Measurements from ENCODE around the gene HES2. TPM values are rescaled to one million over a fixed set of nuclear protein-coding genes. Genes with fewer than 3 reads are reported as not detected.
A peak's percentile ranks its signal among the peaks of the same experiment; 100 is the strongest.
"Not testable (repeated sequence)": the region's sequence is repeated elsewhere in the genome, so short reads cannot be mapped to it uniquely, and the experiment has no call there.

The HES2 gene
- total and polyA plus RNA-seq, 2 donors (not counting 1 experiment from before 2014, with no cell fraction given): 0.50 TPM; not detected in 1

DNA sequence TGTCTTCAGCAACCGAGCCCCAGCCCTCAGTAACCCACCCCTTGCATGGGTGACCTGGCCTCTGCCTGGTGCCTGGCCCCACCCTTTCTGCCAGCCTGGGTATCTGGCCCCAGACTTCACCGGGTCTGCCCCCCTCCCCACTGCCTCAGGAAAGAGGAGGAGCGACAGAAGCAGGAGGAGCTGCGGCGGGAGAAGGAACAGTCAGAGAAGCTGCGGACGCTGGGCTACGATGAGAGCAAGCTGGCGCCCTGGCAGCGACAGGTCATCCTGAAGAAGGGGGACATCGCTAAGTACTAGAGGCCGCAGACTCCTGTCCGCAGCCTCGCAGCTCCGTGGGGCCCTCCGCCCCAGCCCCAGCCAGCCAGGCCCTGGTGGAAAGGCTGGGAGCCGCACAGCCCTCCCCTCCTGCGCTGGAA lies 40.1 kb upstream of the HES2 start:
- H3K4me1 ChIP-seq (ENCODE audit: control insufficient read depth, extremely low read depth, insufficient read depth, low read length): no peaks in the 10 kb centered on the region
- H3K9ac ChIP-seq (ENCODE audit: insufficient read depth, low read length): no peak overlapping the region
- no peak for DNase-seq (ENCODE audit: low read depth in 2 of 2)
- TF ChIP-seq EZH2 (IDR thresholded peaks at IDR 0.05; ENCODE audit: low read length, missing control alignments): peak; percentile 76
- TF ChIP-seq, protein P1, sequence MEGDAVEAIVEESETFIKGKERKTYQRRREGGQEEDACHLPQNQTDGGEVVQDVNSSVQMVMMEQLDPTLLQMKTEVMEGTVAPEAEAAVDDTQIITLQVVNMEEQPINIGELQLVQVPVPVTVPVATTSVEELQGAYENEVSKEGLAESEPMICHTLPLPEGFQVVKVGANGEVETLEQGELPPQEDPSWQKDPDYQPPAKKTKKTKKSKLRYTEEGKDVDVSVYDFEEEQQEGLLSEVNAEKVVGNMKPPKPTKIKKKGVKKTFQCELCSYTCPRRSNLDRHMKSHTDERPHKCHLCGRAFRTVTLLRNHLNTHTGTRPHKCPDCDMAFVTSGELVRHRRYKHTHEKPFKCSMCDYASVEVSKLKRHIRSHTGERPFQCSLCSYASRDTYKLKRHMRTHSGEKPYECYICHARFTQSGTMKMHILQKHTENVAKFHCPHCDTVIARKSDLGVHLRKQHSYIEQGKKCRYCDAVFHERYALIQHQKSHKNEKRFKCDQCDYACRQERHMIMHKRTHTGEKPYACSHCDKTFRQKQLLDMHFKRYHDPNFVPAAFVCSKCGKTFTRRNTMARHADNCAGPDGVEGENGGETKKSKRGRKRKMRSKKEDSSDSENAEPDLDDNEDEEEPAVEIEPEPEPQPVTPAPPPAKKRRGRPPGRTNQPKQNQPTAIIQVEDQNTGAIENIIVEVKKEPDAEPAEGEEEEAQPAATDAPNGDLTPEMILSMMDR (conservative IDR thresholded peaks at IDR 0.05 in 1 of 2, IDR thresholded peaks at IDR 0.05 in 1 of 2; ENCODE audit: low read depth in 1 of 2, low read length in 2 of 2): no peak
- H3K79me2 ChIP-seq (ENCODE audit: control insufficient read depth, insufficient read depth, low read length): no peaks in the 10 kb centered on the region
- peaks cover 22% of the 10 kb centered on the region for H3K27me3 ChIP-seq (ENCODE audit: control insufficient read depth, insufficient read depth, low read length)
- H3K9me3 ChIP-seq (ENCODE audit: control insufficient read depth, insufficient read depth, low read depth, low read length): no peaks in the 10 kb centered on the region
- no peaks in the 10 kb centered on the region for H4K20me1 ChIP-seq (ENCODE audit: control insufficient read depth, extremely low read depth, insufficient read depth, low read length)
- H3K4me3 ChIP-seq (replicated peaks in 1 of 4; ENCODE audit: control extremely low read depth in 1 of 4, insufficient read depth in 1 of 4, low read depth in 3 of 4, low read length in 4 of 4): no peak overlapping the region
- no peaks in the 10 kb centered on the region for H3K36me3 ChIP-seq (ENCODE audit: control insufficient read depth, insufficient read depth, low read length)
- no peak overlapping the region for H3K27ac ChIP-seq (ENCODE audit: insufficient read depth, low read length)
- no peak overlapping the region for H2AFZ ChIP-seq (ENCODE audit: low read length)
- no peak overlapping the region for H3K4me2 ChIP-seq (ENCODE audit: extremely low read depth, insufficient read depth, low read length)

- H3K36me3 ChIP-seq (ENCODE audit: control insufficient read depth, insufficient read depth, low read length): no peaks in the 10 kb centered on the region
- H3K79me2 ChIP-seq (ENCODE audit: control insufficient read depth, insufficient read depth, low read length): no peaks in the 10 kb centered on the region
- peaks cover 26% of the 10 kb centered on the region for H3K27me3 ChIP-seq (ENCODE audit: control insufficient read depth, insufficient read depth, low read length)
- no peak overlapping the region for H3K4me2 ChIP-seq (ENCODE audit: extremely low read depth, insufficient read depth, low read length)
- H2AFZ ChIP-seq (ENCODE audit: low read length): no peak overlapping the region
- no peaks in the 10 kb centered on the region for H3K4me1 ChIP-seq (ENCODE audit: control insufficient read depth, extremely low read depth, insufficient read depth, low read length)
- no peaks in the 10 kb centered on the region for H3K9me3 ChIP-seq (ENCODE audit: control insufficient read depth, insufficient read depth, low read depth, low read length)
- H3K9ac ChIP-seq (ENCODE audit: insufficient read depth, low read length): no peak overlapping the region
- H3K27ac ChIP-seq (ENCODE audit: insufficient read depth, low read length): no peak overlapping the region
- no peak overlapping the region for H3K4me3 ChIP-seq (replicated peaks in 1 of 4; ENCODE audit: control extremely low read depth in 1 of 4, insufficient read depth in 1 of 4, low read depth in 3 of 4, low read length in 4 of 4)
- no peak for DNase-seq (ENCODE audit: low read depth in 2 of 2)
- no peak for TF ChIP-seq EZH2 (IDR thresholded peaks at IDR 0.05; ENCODE audit: low read length, missing control alignments)
- TF ChIP-seq, protein P1 (conservative IDR thresholded peaks at IDR 0.05 in 1 of 2, IDR thresholded peaks at IDR 0.05 in 1 of 2; ENCODE audit: low read depth in 1 of 2, low read length in 2 of 2): no peak
- H4K20me1 ChIP-seq (ENCODE audit: control insufficient read depth, extremely low read depth, insufficient read depth, low read length): no peaks in the 10 kb centered on the region
Measured at GRCh38 chr1:6456800-6457466, 37.2 kb upstream of the HES2 start.

DNA sequence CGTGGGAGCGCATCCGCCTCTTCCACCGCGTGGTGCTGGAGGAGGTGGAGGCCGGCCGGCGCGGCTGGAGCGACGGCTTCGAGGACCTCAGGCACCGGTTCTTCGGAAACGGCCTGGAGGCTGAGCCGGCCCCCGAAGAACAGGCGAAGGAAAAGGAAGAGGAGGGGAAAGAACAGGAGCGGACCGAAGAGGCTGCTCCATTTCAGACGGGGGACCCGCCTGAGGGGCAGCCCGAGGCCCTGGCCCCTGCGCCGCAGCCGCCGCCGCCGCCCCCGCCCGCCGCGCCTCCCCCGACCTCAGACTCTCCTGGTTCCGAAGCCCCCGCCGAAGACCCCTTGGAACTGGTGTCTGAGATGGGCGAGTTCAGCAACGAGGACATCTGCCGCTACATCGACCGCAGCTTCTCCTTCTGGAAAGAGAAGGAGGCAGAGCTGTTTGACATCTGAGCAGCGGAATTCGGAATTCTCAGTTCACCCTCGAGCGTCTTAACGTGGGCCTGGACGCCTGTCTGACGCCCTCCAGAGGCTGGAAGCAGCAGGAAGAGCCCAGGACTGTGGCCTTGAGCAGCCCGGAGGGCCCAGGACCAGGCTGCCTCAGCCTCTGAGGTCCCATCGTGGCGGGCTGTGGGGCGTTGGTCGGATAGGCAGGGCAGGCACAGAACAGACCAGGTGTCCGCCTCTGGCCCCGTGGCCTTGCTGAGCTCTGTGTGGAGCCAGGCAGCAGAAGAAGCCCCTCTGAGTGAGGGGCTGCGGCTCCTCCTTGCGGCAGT lies 36.2 kb upstream of the HES2 start:
- not testable (repeated sequence) for H3K9me3 ChIP-seq (ENCODE audit: control insufficient read depth, insufficient read depth, low read depth, low read length); H2AFZ ChIP-seq (ENCODE audit: low read length); H3K36me3 ChIP-seq (ENCODE audit: control insufficient read depth, insufficient read depth, low read length); H3K4me1 ChIP-seq (ENCODE audit: control insufficient read depth, extremely low read depth, insufficient read depth, low read length); H4K20me1 ChIP-seq (ENCODE audit: control insufficient read depth, extremely low read depth, insufficient read depth, low read length); DNase-seq (ENCODE audit: low read depth in 2 of 2); H3K4me2 ChIP-seq (ENCODE audit: extremely low read depth, insufficient read depth, low read length); H3K79me2 ChIP-seq (ENCODE audit: control insufficient read depth, insufficient read depth, low read length); H3K4me3 ChIP-seq (replicated peaks in 1 of 4; ENCODE audit: control extremely low read depth in 1 of 4, insufficient read depth in 1 of 4, low read depth in 3 of 4, low read length in 4 of 4); H3K27ac ChIP-seq (ENCODE audit: insufficient read depth, low read length); H3K9ac ChIP-seq (ENCODE audit: insufficient read depth, low read length)
- H3K27me3 ChIP-seq (ENCODE audit: control insufficient read depth, insufficient read depth, low read length): peaks cover 27% of the 10 kb centered on the region

All from fibroblast of lung (primary cell).